GM12864 (cell line): ENCODE data around the gene GJD2.

Experiments
- DNase-seq: peaks from one replicate; pipeline ENCODE4 v3.0.0-alpha.2; 2011; ENCODE audit warnings: low read depth
- H3K4me3 ChIP-seq: 2 replicates; pipeline ENCODE4 v1.5.1; 2011; ENCODE audit warnings: mild to moderate bottlenecking, low read depth, low read length, control low read depth
- CTCF ChIP-seq: IDR thresholded peaks from 2 replicates; pipeline ENCODE4 v1.5.1; 2011; ENCODE audit warnings: low read depth, mild to moderate bottlenecking, moderate library complexity, low read length, control low read depth, inconsistent platforms; ENCODE audit errors: missing control alignments

GJD2 gene

DNA sequence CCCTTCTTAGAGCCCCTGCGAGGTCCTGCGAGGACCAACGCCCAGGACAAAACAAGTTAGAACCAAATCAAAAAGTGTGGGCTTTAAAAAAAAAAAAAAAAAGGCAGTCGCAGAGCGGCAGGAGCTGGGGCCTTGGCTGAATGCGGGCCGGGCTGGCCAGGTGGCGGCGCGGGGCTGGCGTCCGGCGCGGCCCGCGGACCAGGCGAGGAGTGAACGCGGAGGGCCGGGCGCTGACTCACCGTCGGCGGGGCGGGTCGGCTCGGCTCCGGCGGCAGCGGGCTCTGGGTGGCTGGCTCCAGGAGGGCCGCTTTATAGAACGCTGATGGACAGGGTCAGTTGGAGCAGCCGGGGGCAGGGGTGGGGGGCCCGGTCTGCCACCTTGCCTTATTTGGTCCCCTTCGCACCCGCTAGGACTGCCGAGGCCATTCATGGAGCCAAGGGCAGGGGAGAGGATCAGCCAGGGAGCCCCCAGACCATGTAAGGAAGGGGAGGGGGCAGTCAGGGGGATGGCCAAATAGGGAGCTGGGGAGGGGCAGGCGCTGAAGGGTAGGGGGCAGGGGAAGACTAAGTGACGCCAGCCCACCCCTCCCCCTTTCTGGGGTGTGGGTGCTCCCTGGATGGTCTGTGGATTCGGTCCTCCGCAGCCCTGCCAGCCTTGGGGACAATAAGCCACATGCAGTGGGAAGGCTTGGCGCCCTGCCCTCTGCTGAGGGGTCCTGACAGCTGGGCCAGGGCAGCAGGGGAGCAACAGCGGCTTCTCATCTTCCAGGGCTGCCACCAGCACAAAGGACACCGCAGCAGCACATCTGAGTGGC lies 40.7 kb upstream of the GJD2 start, which contains the start of gene ACTC1:
Gene ACTC1 (minus strand): TSS at position 283 of the 815 bp plus-strand sequence. CDS start 741 bp downstream, outside the sequence.
- H3K4me3 ChIP-seq: no peak within 1 kb of the TSS
- TF ChIP-seq CTCF: no peak
- DNase-seq: no peak

DNA sequence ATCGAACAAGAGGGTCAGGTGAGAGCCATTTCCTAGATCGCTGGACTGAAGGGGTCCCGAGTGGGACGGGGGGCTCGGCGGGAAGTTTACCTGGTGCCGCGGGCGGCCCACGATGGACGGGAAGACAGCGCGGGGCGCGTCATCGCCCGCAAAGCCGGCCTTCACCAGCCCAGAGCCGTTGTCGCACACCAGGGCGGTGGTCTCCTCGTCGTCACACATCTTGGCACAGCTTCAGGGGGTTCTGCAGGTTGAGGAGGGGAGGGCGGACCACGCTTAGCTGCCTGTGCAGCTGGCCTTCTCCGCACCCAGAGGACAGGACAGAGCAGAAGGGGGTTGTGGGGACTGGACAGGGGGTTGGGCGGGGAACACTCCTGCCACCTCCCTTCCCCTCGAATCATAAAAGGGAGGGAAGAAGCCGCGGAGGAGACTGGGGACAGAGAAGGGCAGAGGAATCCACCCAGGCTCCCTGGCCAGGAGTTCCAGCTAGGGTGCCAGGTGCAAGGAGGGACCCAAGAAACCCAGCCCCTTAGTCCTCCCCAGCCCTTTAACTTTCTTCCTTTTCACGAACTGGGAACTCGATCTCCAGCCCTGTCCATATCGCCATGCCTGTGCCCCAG lies 39.9 kb upstream of the GJD2 start:
- no peak overlapping the region for H3K4me3 ChIP-seq
- no peak for TF ChIP-seq CTCF
- no peak for DNase-seq

GRCh38 chr15:34793901-34794300 lies 39.1 kb upstream of the GJD2 start:
- TF ChIP-seq CTCF: no peak
- DNase-seq: no peak
- no peak overlapping the region for H3K4me3 ChIP-seq

- DNase-seq: no peak
- no peak overlapping the region for H3K4me3 ChIP-seq
- TF ChIP-seq CTCF: no peak
Measured at GRCh38 chr15:34793071-34793470, 38.3 kb upstream of the GJD2 start.

- H3K4me3 ChIP-seq: no peak overlapping the region
- no peak for TF ChIP-seq CTCF
- no peak for DNase-seq
Measured at GRCh38 chr15:34791701-34792100, 36.9 kb upstream of the GJD2 start.

GRCh38 chr15:34790121-34790520 lies 35.3 kb upstream of the GJD2 start:
- no peak for DNase-seq
- TF ChIP-seq CTCF: no peak
- H3K4me3 ChIP-seq: no peak overlapping the region

- DNase-seq: no peak
Measured at GRCh38 chr15:34789326-34789725, 34.5 kb upstream of the GJD2 start.

More at GRCh38 chr15:34789326-34789725, 34.5 kb upstream of the GJD2 start:
- no peak for TF ChIP-seq CTCF
- no peak overlapping the region for H3K4me3 ChIP-seq
